H54 (cell line): Measurements from ENCODE around the gene GRSF1.
A peak's percentile ranks its signal among the peaks of the same experiment; 100 is the strongest.

Experiments
- DNase-seq: peaks from one replicate; pipeline ENCODE4 v3.0.0; 2011; ENCODE audit warnings: low spot score, mixed read lengths; ENCODE audit not compliant: insufficient read length
- FAIRE-seq: peaks from 3 replicates; lab custom pipeline; 2011; peaks lifted over from hg19 to GRCh38; lab: Jason Lieb, UNC
- POLR2A ChIP-seq: IDR thresholded peaks from 2 replicates; pipeline ENCODE4 v1.6.1; 2011; ENCODE audit warnings: low read depth, mild to moderate bottlenecking, low read length

Gene GRSF1, protein sequence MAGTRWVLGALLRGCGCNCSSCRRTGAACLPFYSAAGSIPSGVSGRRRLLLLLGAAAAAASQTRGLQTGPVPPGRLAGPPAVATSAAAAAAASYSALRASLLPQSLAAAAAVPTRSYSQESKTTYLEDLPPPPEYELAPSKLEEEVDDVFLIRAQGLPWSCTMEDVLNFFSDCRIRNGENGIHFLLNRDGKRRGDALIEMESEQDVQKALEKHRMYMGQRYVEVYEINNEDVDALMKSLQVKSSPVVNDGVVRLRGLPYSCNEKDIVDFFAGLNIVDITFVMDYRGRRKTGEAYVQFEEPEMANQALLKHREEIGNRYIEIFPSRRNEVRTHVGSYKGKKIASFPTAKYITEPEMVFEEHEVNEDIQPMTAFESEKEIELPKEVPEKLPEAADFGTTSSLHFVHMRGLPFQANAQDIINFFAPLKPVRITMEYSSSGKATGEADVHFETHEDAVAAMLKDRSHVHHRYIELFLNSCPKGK

DNA sequence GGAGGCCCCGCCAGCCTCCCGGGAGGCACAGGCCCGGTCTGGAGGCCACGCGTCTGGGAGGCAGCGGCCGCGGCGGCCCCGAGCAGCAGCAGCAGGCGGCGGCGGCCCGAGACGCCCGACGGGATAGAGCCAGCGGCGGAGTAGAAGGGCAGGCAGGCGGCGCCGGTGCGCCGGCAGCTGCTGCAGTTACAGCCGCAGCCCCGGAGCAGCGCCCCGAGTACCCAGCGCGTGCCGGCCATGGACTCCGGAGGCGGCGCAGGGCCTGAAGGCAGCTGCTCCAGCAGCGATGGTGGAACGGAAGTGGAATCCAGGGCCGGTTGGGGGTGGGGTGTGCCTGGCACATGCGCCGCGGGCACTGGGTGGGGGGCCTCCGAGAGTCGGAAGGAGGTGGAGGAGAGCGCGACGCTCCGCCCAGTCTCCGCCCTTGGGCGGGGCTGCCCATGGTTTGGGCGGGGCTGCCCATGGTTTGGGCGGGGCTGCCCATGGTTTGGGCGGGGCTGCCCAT, at the start of gene GRSF1:
TSS of gene GRSF1 (minus strand) at position 302 of the 505 bp plus-strand sequence. CDS start at position 239, 63 bp downstream.
- DNase-seq (peak; percentile 80), FAIRE-seq (no peak)
- TF ChIP-seq POLR2A, result peak; percentile 91

DNA sequence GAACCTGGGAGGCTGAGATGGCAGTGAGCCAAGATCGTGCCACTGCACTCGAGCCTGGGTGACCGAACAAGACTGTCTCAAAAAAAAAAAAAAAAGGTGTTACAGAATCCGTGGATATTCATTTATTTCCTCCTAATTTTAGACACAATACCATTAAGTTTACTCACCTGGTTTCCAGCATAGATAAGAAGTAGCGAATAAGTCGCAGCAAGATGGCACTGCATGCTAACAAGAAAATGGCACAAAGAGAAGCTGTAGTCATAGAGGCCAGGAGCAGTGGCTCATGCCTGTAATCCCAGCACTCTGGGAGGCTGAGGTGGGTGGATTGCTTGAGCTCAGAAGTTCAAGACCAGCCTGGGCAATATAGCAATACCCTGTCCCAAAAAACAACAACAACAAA, 45.5 kb upstream of the GRSF1 start:
- no peak for FAIRE-seq
- no peak for DNase-seq
- no peak for TF ChIP-seq POLR2A

DNA sequence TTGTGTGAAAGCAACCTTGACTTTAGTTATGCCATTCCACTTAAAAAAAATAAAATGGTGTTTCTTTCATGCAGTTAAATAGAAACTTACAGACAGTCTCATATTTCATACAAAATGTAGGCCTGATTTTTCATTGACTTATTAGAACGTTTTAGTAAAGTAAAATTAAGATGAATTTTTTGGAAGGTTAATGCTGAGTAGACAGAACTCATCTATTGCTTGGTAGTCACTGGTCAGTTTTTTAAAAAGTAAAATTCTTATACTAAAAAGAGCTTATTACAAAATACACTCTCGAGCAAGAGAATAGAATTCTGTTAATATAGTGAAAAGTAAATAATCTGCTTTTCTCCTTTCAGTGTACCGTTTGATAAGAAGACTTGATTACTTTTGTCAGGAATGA, 41.0 kb upstream of the GRSF1 start:
- no peak for TF ChIP-seq POLR2A
- DNase-seq, result no peak

DNA sequence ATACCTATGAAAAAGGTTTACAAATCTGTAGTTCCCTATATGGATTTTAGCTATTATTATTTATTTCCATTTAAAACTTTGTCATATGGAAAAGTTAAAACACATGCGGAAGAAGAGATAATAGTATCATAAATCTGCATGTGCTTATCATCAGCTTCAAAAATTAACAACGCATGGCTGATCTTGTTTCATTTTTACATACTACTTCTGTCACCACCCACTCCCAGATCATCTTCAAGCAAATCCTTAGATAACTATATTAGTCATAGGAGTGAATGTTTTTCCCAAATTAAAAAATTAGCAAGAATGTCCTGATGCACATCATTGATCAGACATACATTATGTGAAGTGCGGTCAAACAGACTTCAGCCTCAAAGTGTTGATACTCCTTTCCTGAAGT, 37.9 kb upstream of the GRSF1 start:
- TF ChIP-seq POLR2A, result no peak
- no peak for FAIRE-seq
- DNase-seq, result no peak

More for the DNA sequence above, 41.0 kb upstream of the GRSF1 start:
- FAIRE-seq, result no peak

- no peak for FAIRE-seq
Observed at GRCh38 chr4:70874268-70875156, 34.8 kb upstream of the GRSF1 start.

DNA sequence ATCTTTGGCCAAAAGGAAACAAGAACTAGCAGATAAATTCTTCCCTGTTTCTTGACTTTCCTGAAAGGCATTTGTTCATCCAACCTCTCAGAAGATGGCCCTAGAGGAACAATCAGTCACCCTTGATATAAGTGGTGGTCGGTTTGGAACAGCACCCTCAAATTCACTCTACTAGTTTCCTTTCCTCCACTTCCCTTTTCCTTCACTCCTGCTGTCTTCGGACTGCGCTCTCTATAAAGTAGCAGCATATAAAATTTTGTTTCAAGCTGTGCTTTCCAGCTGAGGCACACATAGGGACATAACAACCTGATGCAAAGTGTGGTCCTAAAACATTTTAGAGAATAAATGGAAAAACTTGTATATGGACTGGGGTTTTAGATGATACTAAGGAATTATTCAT, 33.5 kb upstream of the GRSF1 start:
- DNase-seq (no peak), FAIRE-seq (no peak)
- no peak for TF ChIP-seq POLR2A

More at GRCh38 chr4:70874268-70875156, 34.8 kb upstream of the GRSF1 start:
- TF ChIP-seq POLR2A, result no peak
- DNase-seq, result no peak

- FAIRE-seq (no peak), DNase-seq (no peak)
- TF ChIP-seq POLR2A, result no peak
Observed at GRCh38 chr4:70868778-70869177, 29.1 kb upstream of the GRSF1 start.

DNA sequence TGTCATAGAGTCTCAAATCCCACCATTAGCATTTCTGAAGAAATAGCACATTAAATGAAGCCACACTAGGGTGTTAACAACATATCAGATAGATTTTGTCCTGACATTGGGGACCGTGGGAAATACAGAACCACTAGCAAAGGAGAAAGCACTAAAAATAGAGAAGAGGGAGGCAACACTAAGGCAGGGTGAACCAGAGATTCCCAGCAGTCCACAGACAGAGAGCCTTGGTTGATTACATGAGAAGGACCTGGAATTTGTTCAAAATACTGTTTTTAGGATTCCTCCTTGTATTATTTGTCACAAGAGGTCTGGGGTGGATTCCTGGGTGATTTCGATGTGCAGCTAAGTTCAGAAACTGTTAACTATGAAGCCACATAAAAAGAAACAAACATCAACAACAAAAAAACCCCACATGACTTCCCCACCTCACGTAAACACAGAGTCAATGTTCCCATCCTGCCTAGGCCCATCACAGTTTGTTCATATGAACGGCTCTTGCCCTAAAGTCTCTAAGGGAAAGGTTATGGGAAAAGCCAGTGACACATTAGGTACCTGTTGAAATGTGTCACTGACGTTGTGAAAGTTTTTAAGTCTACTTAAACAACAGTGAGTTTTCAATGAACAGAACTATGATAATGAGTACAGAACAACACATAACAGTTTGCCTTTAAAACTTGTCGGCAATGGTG, 23.6 kb upstream of the GRSF1 start:
- FAIRE-seq (no peak), DNase-seq (no peak)

GRCh38 chr4:70859066-70859465, 19.4 kb upstream of the GRSF1 start:
- FAIRE-seq (no peak), DNase-seq (no peak)
- TF ChIP-seq POLR2A, result no peak

More for the DNA sequence above, 23.6 kb upstream of the GRSF1 start:
- no peak for TF ChIP-seq POLR2A

DNA sequence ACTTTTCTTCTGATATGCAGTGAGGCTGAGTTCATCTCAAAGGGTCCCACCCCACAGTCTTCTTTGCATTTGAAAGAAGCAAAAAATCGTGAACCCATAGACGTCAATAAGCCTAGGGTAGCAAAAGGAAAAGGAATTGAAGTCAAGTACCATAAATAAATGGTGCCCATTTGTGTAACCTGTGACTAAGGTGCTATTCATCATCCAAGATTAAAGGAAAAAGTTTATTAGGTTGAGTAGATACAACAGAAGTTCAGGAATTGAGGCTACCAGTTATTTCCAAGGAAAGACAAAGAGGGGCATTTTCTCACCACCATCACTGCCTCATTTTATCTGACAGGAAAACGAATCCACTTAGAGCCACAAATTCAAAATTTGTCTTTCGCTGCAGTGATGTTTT, 18.8 kb upstream of the GRSF1 start:
- TF ChIP-seq POLR2A, result no peak
- DNase-seq (no peak), FAIRE-seq (no peak)

GRCh38 chr4:70855464-70855863, 15.8 kb upstream of the GRSF1 start:
- TF ChIP-seq POLR2A, result no peak
- DNase-seq (no peak), FAIRE-seq (no peak)

GRCh38 chr4:70849291-70849690, 9.6 kb upstream of the GRSF1 start:
- DNase-seq (no peak), FAIRE-seq (no peak)
- no peak for TF ChIP-seq POLR2A

DNA sequence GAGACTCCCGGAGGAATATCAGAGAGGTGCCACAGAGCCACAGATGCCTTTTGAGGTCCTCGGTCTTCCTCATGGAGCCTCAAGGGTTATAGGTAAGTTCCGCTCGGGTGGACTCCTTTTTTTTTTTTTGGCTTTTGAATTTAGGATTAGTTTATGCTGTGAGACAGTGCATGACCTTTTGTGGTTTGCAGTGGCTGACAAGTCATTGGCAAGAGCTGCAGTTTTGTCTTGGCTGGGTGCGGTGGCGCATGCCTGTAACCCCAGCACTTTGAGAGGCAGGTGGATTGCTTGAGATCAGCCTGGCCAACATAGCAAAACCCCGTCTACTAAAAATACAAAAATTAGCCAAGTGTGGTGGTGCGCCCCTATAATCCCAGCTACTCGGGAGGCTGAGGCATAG, 4.5 kb upstream of the GRSF1 start:
- FAIRE-seq (no peak), DNase-seq (no peak)
- no peak for TF ChIP-seq POLR2A
